Measurements from ENCODE around the gene ZMIZ1.

DNA sequence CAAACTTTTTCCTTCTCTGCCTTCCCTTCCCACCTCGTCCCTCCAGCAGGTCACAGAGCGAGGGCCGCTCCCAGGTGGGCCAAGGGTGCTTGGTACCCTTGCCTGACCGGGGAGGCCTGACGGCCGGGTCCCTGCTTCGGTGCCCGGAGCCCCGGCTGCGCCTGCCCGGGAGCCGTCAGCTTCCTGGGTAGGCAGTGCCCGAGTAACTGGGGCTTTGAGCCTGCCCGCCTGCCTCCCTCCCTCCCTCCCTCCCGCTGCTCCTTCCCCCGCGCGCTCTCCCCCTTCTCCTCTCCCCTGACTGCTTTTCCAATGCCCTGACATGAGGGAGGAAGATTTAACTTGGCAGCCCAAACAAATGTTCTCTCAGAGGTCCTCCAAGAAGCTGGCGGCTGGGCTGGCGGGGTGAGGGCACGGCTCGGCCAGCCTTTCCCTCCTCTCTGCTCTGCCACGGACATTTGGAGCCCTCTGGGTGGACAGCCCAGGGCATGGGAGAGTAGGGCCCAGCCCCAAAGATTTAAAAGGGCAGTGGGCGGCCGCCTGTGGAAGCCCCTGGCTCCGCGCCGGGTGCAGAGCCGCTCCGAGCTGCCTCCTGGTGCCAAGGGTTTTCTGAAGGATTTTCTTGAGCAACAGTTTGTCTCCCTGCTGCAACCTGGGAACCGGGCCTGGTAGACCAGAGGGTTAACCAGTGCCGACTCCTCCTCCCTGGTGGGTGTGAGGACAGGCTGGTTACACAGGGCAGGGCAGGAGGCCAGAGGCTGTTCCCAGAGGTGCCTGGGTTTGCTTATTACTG, 2.0 kb downstream of the ZMIZ1 start:
- TF ChIP-seq POLR2AphosphoS5 (IDR thresholded peaks at IDR 0.05): peak; percentile 61
- TF ChIP-seq, protein P1, sequence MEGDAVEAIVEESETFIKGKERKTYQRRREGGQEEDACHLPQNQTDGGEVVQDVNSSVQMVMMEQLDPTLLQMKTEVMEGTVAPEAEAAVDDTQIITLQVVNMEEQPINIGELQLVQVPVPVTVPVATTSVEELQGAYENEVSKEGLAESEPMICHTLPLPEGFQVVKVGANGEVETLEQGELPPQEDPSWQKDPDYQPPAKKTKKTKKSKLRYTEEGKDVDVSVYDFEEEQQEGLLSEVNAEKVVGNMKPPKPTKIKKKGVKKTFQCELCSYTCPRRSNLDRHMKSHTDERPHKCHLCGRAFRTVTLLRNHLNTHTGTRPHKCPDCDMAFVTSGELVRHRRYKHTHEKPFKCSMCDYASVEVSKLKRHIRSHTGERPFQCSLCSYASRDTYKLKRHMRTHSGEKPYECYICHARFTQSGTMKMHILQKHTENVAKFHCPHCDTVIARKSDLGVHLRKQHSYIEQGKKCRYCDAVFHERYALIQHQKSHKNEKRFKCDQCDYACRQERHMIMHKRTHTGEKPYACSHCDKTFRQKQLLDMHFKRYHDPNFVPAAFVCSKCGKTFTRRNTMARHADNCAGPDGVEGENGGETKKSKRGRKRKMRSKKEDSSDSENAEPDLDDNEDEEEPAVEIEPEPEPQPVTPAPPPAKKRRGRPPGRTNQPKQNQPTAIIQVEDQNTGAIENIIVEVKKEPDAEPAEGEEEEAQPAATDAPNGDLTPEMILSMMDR (IDR thresholded peaks at IDR 0.05; ENCODE audit: poor library complexity, severe bottlenecking): peak; percentile 32
- TF ChIP-seq SMC3 (conservative IDR thresholded peaks at IDR 0.05; ENCODE audit: poor library complexity): peak; percentile 70
- TF ChIP-seq TAF1 (IDR thresholded peaks at IDR 0.05; ENCODE audit: low read depth): peak; percentile 9
- no peak for TF ChIP-seq EZH2 (IDR thresholded peaks at IDR 0.05; ENCODE audit: borderline replicate concordance, insufficient read depth, low read length, poor library complexity, severe bottlenecking)
